HCT116 (cell line): Measurements from ENCODE around the gene GRK6. TPM values are rescaled to one million over a fixed set of nuclear protein-coding genes. Genes with fewer than 3 reads are reported as not detected.

Source experiments
- ATAC-seq: fragments of 200-7000 bp; cut with Tn5 transposase; 2 replicates; pipeline ENCODE4 v1.9.1; 2020; ENCODE audit warnings: mild to moderate bottlenecking, moderate library complexity
- BruUV-seq: library from RNA; stranded (reverse); fragments of 400-500 nt; replicated peaks from 2 replicates; lab custom pipeline; 2021; lab: Mats Ljungman, UMichigan
- CTCF ChIA-PET: fragments of 300-600 bp; sonication (Branson Sonifier 250); formaldehyde crosslinking; loops from one replicate; lab custom pipeline; 2021; ENCODE audit warnings: antibody characterized with exemption; lab: Charles Lee
- POLR2A ChIA-PET: fragments of 300-600, 350-600 bp; sonication (Branson Sonifier 250); formaldehyde crosslinking; loops from one replicate; lab custom pipeline; 2021; ENCODE audit warnings: antibody characterized with exemption; lab: Charles Lee
- RAD21 ChIA-PET, 2 experiments: fragments of 300-600 bp; sonication (Branson Sonifier 250); formaldehyde crosslinking; loops; one replicate each; lab custom pipeline; 2023; ENCODE audit warnings: low total read pairs in 2 of 2; ENCODE audit not compliant: uncharacterized antibody in 2 of 2, unreplicated experiment in 2 of 2, low non-redundant PET in 1 of 2; lab: Charles Lee
- DNase-seq: peaks from one replicate; pipeline ENCODE4 v3.0.0-alpha.2; 2010; ENCODE audit warnings: low read depth, low spot score
- H2AFZ ChIP-seq: fragments of 200-600 bp; shearing (Covaris generic), sonication (generic); 2 replicates; pipeline ENCODE4 v1.6.1; 2017; ENCODE audit warnings: low read depth, mixed run types, mixed read lengths, antibody characterized with exemption, low read length; ENCODE audit not compliant: poor library complexity, severe bottlenecking
- H3K27ac ChIP-seq: 2 replicates; pipeline ENCODE4 v1.5.1; 2012; ENCODE audit warnings: low read depth, low read length
- H3K27me3 ChIP-seq: fragments of 200-600 bp; sonication (generic); 2 replicates; pipeline ENCODE4 v1.6.1; 2016; ENCODE audit warnings: mixed run types, low read length, mixed read lengths; ENCODE audit not compliant: insufficient read depth
- H3K36me3 ChIP-seq, 2 experiments: fragments of 200-500 bp in 1 of 2; fragments of 200-600 bp in 1 of 2; sonication (Bioruptor generic) in 1 of 2; sonication (generic) in 1 of 2; 2 replicates each; pipeline versions ENCODE4 v1.5.1 to v1.6.1; 2014 to 2016; ENCODE audit warnings: low read length in 2 of 2, inconsistent platforms in 1 of 2, mixed read lengths in 1 of 2, mixed run types in 1 of 2; ENCODE audit not compliant: insufficient read depth in 2 of 2, control insufficient read depth in 1 of 2
- H3K4me1 ChIP-seq, 2 experiments: fragments of 200-600 bp in 1 of 2; sonication (generic) in 1 of 2; 2 replicates each; pipeline versions ENCODE4 v1.5.1 to v1.6.1; 2012 to 2017; ENCODE audit warnings: low read length in 2 of 2, inconsistent platforms in 1 of 2, mild to moderate bottlenecking in 1 of 2, mixed read lengths in 1 of 2, mixed run types in 1 of 2, moderate library complexity in 1 of 2; ENCODE audit not compliant: insufficient read depth in 2 of 2, control insufficient read depth in 1 of 2
- H3K4me2 ChIP-seq: fragments of 200-600 bp; sonication (generic); 2 replicates; pipeline ENCODE4 v1.6.1; 2017; ENCODE audit warnings: mixed run types, low read length, mixed read lengths
- H3K4me3 ChIP-seq, 2 experiments: fragments of 200-600 bp in 1 of 2; sonication (generic) in 1 of 2; replicated peaks in 1 of 2; 2 replicates each; pipeline ENCODE4 v1.5.1; 2011 to 2016; ENCODE audit warnings: low read length in 2 of 2, control low read depth in 1 of 2, low read depth in 1 of 2, mild to moderate bottlenecking in 1 of 2, mixed read lengths in 1 of 2, mixed run types in 1 of 2
- H3K79me2 ChIP-seq: fragments of 200-600 bp; sonication (generic); 2 replicates; pipeline ENCODE4 v1.6.1; 2017; ENCODE audit warnings: mild to moderate bottlenecking, mixed run types, low read length, moderate library complexity, mixed read lengths; ENCODE audit not compliant: insufficient read depth
- H3K9ac ChIP-seq: fragments of 200-600 bp; sonication (generic); 2 replicates; pipeline ENCODE4 v1.6.1; 2016; ENCODE audit warnings: low read length, mixed read lengths
- H3K9me2 ChIP-seq: fragments of 200-600 bp; sonication (generic), shearing (Covaris generic); 2 replicates; pipeline ENCODE4 v1.6.1; 2017; ENCODE audit warnings: mixed run types, mild to moderate bottlenecking, moderate library complexity; ENCODE audit not compliant: insufficient read depth
- H3K9me3 ChIP-seq, 2 experiments: fragments of 200-500 bp in 1 of 2; fragments of 200-600 bp in 1 of 2; sonication (Bioruptor generic) in 1 of 2; sonication (generic) in 1 of 2; 2 replicates each; pipeline ENCODE4 v1.6.1; 2014 to 2017; ENCODE audit warnings: low read length in 2 of 2, mixed read lengths in 2 of 2, inconsistent platforms in 1 of 2, low read depth in 1 of 2, mild to moderate bottlenecking in 1 of 2, mixed run types in 1 of 2, moderate library complexity in 1 of 2; ENCODE audit not compliant: control insufficient read depth in 1 of 2, insufficient read depth in 1 of 2
- H4K20me1 ChIP-seq: fragments of 200-600 bp; sonication (generic), shearing (Covaris generic); 2 replicates; pipeline ENCODE4 v1.6.1; 2017; ENCODE audit warnings: mixed run types, mild to moderate bottlenecking, moderate library complexity; ENCODE audit not compliant: insufficient read depth
- EGR1 ChIP-seq: IDR thresholded peaks from 2 replicates; pipeline ENCODE4 v1.6.1; 2012; ENCODE audit warnings: low read depth
- ELF1 ChIP-seq: IDR thresholded peaks from 2 replicates; pipeline ENCODE4 v1.6.1; 2012; ENCODE audit warnings: low read depth, borderline replicate concordance
- EZH2phosphoT487 ChIP-seq: fragments of 200-600 bp; IDR thresholded peaks from 2 replicates; pipeline ENCODE4 v1.6.1; 2018; ENCODE audit warnings: antibody characterized with exemption, borderline replicate concordance
- FOSL1 ChIP-seq: IDR thresholded peaks from 2 replicates; pipeline ENCODE4 v1.6.1; 2012; ENCODE audit warnings: low read depth
- JUND ChIP-seq: IDR thresholded peaks from 2 replicates; pipeline ENCODE4 v1.6.1; 2012
- POLR2A ChIP-seq: IDR thresholded peaks from 2 replicates; pipeline ENCODE4 v1.7.0; 2011; ENCODE audit warnings: borderline replicate concordance; ENCODE audit not compliant: insufficient read depth, insufficient read length; ENCODE audit errors: extremely low read depth
- POLR2AphosphoS5 ChIP-seq: IDR thresholded peaks from 2 replicates; pipeline ENCODE4 v1.6.1; 2011; ENCODE audit warnings: mild to moderate bottlenecking, low read depth, low read length, moderate library complexity
- RAD21 ChIP-seq: IDR thresholded peaks from 2 replicates; pipeline ENCODE4 v1.6.1; 2012; ENCODE audit warnings: low read depth, mild to moderate bottlenecking
- YY1 ChIP-seq: IDR thresholded peaks from 2 replicates; pipeline ENCODE4 v1.6.1; 2011; ENCODE audit warnings: low read length, low read depth, moderate library complexity, mild to moderate bottlenecking; ENCODE audit not compliant: insufficient replicate concordance; ENCODE audit errors: extremely low read depth
- ZFX ChIP-seq: fragments of 450-650 bp; IDR thresholded peaks from 2 replicates; pipeline ENCODE4 v1.6.1; 2017
- intact Hi-C: fragments of 100-400 bp; cut with micrococcal nuclease; formaldehyde crosslinking; loops from 2 replicates; pipeline ENCODE4 v1.10.0; 2022
- total RNA-seq: library from RNA; stranded (reverse); gene quantifications from one replicate; pipeline ENCODE4 v1.2.1, GENCODE V29; 2021; ENCODE audit not compliant: unreplicated experiment

Gene GRK6
- total RNA-seq, 1 experiment from 2014 or later, result 89.3 TPM

DNA sequence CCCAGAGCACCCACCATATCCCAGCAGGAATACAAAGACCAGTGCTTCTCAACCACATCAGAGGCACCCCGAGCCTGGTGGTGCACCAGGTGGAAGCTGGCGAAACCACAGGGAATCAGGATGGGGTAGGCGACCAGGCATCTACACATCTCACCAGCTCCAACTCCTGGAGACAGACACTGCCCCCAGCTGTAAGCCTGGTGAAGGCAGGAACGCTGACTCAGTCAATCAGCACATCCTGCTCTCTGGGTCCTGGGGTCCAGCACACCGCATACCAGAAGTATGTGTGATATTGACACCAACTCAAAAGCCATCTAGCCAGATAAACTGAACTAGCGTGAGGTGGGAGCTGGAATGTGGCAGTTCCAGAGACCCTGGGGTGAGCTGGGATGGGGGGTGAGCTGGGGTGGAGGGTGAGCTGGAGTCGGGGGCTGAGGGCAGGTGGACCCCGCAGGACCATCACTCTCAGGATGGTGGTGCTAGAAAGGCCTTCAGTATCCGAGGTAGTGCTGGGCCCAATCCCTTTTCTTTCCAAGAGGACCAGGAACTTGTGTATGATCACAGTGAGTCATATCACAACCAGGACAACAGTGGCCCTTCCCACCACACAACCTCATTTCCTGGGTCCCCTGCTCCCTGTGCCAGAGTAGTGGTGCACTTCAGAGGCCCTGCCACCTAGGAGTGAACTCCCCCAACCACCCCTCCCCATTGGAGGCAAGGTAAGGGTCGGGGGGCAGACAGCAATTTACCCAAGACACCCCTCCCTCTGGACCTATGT lies 44.5 kb downstream of the GRK6 start:
- Histone ChIP-seq H4K20me1 (no peaks in the 10 kb centered on the region), H3K9ac (no peak overlapping the region), H3K27me3 (no peaks in the 10 kb centered on the region), H3K9me2 (no peaks in the 10 kb centered on the region), H3K4me2 (peak overlapping the region; percentile 97), H3K4me1 (peaks cover 8 to 48% of the 10 kb centered on the region in 2 experiments; a peak in 3 of 4 replicates), H3K9me3 (no peaks in the 10 kb centered on the region), H3K27ac (peak overlapping the region; percentile 84; the same call in 1 of the 2 replicates), H3K4me3 (no peak overlapping the region), H3K36me3 (peaks cover 20 to 22% of the 10 kb centered on the region in 2 experiments; a peak in 3 of 4 replicates), H2AFZ (no peak overlapping the region), H3K79me2 (peaks cover 39% of the 10 kb centered on the region)
- TF ChIP-seq EGR1 (no peak), ELF1 (no peak), EZH2phosphoT487 (no peak), FOSL1 (no peak), POLR2AphosphoS5 (no peak), RAD21 (no peak), POLR2A (no peak), ZFX (no peak), JUND (no peak), YY1 (no peak)
- intact Hi-C loops, result no loop called here
- RAD21 ChIA-PET, result no interaction called here
- BruUV-seq, result TSS peak; percentile 29
- DNase-seq, result no peak
- POLR2A ChIA-PET, result interaction anchor here (1.1 to 2.6 kb wide), 2 partner anchors 23 to 25 kb away, joined by 3 to 8 read pairs; no protein-coding TSS in a partner anchor
- CTCF ChIA-PET, result interaction anchor here (1.9 kb wide), 1 partner anchor 16 kb away, joined by 6 read pairs; no protein-coding TSS in a partner anchor
- ATAC-seq, result no peak
